GM13976 (cell line): ENCODE measurements around the gene CBX6.
"Not testable (repeated sequence)": the region's sequence is repeated elsewhere in the genome, so short reads cannot be mapped to it uniquely, and the experiment has no call there.

Experiments
- DNase-seq: peaks from one replicate; pipeline ENCODE4 v3.0.0; 2012; ENCODE audit warnings: low spot score
- in situ Hi-C: fragments of 300-500 bp; cut with MboI; formaldehyde crosslinking; loops from one replicate; pipeline ENCODE4 v1.12.0; 2022; ENCODE audit warnings: low sequenced_read_pairs, mixed read lengths, inconsistent platforms; ENCODE audit not compliant: unreplicated experiment
- TF ChIP-seq, protein P1 (sequence below): IDR thresholded peaks from 2 replicates; pipeline ENCODE4 v1.5.1; 2012; ENCODE audit warnings: borderline replicate concordance, mild to moderate bottlenecking; ENCODE audit not compliant: insufficient read depth; ENCODE audit errors: extremely low read depth, missing control alignments, control extremely low read depth

The CBX6 gene

DNA sequence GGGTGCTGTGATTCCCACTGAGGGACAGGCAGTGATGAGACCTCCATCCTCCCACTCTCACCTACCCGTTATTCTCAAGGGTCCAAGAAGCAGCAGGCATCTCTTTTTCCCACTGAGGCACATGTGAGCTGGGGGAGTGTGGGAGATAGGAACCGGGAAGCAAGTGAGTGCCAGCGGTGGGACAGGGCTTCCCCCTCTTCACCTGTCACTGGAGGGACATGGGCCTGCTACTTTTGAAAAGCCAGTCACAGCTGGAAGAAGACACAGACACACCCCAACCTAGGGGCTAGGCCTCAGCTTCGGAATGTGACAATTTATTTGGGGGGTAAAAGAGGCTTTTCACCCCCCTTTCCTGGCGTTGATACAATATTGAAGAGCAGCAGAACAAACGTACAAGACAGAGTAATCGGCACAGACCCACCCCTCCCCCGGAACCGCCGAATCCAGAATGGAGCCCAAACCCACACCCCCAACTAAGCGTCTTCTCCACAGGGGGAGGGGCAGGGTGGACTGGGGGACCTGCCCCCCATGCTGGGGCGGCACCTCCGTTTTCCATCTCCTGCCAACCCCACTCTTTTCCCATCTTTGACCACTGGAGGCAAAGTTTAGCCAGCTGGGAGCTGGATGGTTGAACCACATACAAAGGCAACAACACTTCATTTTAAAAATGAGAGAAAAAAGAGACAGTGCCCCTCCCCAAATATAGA, 10.7 kb downstream of the CBX6 start:
- in situ Hi-C loops, result no loop called here
- TF ChIP-seq, protein P1, sequence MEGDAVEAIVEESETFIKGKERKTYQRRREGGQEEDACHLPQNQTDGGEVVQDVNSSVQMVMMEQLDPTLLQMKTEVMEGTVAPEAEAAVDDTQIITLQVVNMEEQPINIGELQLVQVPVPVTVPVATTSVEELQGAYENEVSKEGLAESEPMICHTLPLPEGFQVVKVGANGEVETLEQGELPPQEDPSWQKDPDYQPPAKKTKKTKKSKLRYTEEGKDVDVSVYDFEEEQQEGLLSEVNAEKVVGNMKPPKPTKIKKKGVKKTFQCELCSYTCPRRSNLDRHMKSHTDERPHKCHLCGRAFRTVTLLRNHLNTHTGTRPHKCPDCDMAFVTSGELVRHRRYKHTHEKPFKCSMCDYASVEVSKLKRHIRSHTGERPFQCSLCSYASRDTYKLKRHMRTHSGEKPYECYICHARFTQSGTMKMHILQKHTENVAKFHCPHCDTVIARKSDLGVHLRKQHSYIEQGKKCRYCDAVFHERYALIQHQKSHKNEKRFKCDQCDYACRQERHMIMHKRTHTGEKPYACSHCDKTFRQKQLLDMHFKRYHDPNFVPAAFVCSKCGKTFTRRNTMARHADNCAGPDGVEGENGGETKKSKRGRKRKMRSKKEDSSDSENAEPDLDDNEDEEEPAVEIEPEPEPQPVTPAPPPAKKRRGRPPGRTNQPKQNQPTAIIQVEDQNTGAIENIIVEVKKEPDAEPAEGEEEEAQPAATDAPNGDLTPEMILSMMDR, result no peak
- DNase-seq, result no peak

DNA sequence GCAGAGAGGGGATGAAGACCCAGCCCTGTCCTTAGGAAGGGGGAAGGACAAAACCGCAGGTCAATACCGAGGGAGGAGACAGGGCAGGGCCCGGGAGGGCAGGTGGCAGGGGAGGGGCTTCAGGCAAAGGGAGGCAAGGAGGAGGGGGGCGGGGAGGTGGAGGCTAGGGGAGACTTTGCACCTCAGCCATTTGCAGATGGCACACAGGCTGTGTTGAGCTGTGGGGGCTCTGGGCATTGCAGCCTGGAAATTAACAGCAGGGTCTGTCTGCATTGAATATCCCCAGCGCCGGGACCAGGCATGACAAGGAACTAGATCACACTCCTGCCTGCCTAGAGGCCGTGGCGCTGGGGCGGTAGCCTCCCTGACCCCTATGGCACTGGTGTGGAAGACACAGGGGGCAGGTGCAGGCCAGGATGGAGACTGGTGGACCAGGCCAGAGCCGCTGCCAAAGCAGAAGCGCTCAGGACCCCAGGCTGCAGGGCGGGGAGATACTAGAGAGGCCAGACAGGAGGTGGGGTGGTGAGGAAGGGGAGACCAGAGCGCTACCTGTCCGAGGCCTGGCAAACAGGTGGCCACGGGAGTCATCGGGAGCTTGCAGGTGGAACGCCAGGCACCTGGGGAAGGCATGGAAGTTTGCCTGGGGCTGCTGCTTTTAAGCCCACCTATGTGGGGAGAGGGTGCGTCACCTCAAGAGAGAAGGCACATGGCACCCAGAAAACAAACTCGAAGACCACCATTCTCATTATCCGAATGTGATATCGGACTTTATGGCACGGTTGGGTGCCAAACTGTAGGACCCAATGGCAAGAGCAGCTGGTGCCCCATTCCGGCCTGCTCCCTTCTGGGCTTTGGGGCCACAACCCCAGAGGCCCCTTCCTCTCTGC, 11.5 kb downstream of the CBX6 start:
- TF ChIP-seq, protein P1, result no peak
- in situ Hi-C loops, result no loop called here
- no peak for DNase-seq

DNA sequence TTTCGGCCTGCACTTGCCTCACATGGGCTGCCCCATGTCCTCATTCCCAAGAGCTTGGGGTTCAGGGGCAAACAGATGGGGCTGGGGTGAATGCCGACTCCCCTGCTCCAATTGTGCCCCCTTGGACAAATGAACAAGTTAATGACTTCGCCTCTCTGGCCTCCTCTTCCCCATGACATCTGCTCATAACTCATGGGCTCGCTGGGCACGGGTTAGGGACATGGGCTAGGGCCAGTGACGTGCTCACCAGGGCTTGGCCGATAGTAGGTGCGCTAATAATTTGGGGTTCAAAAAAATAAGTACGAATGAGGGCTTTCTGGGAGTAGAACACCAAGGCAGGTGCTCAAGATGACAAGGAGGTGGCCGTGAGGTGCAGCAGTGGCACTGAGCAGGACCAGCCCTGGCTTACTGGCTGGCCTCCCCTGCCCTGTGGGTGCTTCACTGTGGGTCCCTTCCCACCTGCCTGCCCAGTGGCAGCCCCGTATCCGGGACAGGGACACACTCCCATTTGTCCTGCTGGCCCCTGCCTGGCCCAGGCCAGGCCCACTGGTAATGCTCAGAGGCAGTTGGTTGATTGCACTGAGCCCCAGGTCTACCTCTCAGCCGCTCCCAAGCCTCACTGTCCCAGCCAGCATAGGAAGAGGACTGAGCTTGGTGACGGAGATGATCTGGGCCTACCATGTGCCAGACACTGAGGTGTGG, 12.3 kb downstream of the CBX6 start:
- no peak for DNase-seq
- in situ Hi-C loops, result no loop called here
- TF ChIP-seq, protein P1, result no peak

DNA sequence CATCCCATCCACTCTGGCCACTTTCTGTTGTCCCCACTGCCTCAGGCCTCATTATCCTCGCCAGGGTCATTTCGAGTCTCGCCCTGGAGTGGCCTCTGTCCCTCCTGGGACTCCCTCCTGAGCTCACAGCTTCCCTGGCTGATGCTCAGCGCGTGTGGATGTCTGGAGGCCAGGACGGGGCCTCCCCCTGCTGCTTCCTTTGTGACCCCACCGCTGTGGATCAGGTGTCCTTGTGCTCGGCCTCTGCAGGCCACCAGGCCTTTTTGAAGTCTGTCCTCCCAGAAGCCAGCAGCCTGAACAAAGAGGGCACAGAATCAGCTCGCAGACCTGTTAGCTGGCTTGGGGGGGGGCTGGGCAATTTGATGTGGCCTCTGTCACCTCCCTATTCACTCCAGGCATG, 13.5 kb downstream of the CBX6 start:
- DNase-seq, result no peak
- TF ChIP-seq, protein P1, result no peak
- in situ Hi-C loops, result no loop called here

DNA sequence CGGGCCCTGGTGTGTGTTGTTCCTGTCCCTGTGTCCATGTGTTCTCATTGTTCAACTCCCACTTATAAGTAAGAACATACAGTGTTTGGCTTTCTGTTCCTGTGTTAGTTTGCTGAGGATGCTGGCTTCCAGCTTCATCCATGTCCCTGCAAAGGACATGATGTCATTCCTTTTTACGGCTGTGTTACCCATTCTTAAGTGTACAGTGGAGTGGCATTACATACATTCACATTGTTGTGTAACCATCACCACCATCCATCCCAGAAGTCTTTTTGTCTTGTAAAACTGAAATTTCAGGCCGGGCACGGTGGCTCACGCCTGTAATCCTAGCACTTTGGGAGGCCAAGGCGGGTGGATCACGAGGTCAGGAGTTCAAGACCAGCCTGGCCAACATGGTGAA, 17.5 kb downstream of the CBX6 start:
- DNase-seq, in situ Hi-C loops: not testable (repeated sequence)

DNA sequence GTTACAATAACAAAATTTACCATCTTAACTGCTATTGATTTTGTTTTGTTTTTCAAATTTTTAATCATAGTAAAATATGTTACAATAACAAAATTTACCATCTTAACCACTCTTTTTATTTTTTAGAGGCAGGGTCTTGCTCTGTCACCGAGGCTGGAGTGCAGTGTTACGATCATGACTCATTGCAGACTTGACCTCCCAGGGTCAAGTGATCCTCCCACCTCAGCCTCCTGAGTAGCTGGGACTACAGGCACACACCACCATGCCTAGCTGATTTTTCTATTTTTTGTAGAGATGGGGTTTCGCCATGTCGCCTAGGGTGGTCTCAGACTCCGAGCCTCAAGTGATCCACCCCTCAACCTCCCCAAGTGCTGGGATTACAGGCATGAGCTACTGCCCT, 18.1 kb downstream of the CBX6 start:
- DNase-seq, result not testable (repeated sequence)

DNA sequence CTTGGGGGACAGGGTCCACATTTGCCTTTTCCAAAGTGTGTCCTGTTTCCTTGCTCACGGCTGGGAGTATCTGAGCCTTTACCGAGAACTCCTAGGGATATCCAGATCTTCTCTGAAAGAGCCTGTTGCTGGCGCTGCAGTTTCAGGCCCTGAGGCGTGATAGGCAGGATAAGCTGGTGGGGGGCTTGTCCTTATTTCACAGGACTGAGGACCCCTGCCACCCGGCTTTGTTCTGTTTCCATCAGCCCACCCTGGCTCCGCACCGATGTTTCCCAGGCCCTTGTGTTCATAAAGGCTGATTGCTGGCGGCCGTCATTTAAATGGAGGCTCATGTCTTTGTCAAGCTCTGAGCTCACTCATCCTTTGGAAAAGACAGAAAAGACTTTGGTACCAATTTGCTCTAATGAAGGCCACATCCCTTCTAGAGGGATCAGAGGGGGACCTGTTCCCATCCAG, 18.8 kb downstream of the CBX6 start:
- TF ChIP-seq, protein P1, result no peak
- no peak for DNase-seq
- in situ Hi-C loops, result no loop called here

More for the DNA sequence above, 18.1 kb downstream of the CBX6 start:
- in situ Hi-C loops, result not testable (repeated sequence)
